WTC11 (cell line): ENCODE measurements around the gene OR2F1.

Source experiments
- NFE2L1 ChIP-seq: sonication (generic); formaldehyde crosslinking; IDR thresholded peaks from 2 replicates; pipeline ENCODE4 v1.8.1; 2023; ENCODE audit warnings: missing genetic modification reagents
- NR3C1 ChIP-seq: sonication (generic); formaldehyde crosslinking; conservative IDR thresholded peaks from 2 replicates; pipeline ENCODE4 v1.8.1; 2023; ENCODE audit warnings: low read depth, mild to moderate bottlenecking, missing genetic modification reagents
- SP1 ChIP-seq: sonication (generic); formaldehyde crosslinking; conservative IDR thresholded peaks from 2 replicates; pipeline ENCODE4 v1.8.1; 2022; ENCODE audit warnings: missing genetic modification reagents
- TF ChIP-seq, protein P1 (sequence below): fragments of 250-450 bp; sonication (Bioruptor Pico); IDR thresholded peaks from 2 replicates; pipeline ENCODE4 v1.9.0; 2021; ENCODE audit warnings: mild to moderate bottlenecking, borderline replicate concordance

DNA sequence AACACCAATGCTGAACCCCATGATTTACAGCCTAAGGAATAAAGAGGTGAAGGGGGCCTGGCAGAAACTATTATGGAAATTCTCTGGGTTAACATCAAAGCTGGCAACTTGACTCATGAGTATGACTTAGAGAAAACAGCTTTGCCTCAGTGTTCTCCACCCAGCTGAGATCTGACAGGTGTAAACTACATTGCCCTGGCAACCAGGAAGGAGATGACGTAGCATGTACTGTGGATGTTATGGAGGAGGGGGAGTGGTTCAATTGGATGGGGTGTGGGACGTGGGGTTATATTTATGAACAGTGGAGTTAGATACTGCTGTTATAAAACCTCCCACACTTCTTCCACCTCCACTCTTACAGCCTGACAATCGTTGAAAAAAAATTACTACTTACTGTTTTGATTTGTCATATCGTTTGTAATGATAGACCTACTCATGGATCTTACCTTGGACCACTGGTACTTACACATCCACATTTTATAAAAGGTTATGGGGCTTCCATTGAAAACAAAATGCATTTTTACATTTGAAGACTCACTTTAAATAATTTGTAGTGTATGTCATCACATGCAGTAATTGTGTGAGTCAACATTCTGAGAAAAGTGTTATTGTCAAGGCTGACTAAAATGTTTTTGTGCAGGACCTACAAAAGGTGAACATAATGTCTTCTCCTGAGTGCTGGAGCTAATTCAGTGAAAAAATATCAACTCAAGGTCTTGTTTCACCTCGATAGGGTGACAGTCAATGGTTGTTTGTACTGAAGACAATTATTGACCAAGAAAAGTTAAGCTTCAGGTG lies 6.4 kb downstream of the OR2F1 start:
- TF ChIP-seq NR3C1 (CRISPR knock-in tag) (no peak), NFE2L1 (CRISPR knock-in tag) (no peak), SP1 (CRISPR knock-in tag) (no peak)
- TF ChIP-seq, protein P1, sequence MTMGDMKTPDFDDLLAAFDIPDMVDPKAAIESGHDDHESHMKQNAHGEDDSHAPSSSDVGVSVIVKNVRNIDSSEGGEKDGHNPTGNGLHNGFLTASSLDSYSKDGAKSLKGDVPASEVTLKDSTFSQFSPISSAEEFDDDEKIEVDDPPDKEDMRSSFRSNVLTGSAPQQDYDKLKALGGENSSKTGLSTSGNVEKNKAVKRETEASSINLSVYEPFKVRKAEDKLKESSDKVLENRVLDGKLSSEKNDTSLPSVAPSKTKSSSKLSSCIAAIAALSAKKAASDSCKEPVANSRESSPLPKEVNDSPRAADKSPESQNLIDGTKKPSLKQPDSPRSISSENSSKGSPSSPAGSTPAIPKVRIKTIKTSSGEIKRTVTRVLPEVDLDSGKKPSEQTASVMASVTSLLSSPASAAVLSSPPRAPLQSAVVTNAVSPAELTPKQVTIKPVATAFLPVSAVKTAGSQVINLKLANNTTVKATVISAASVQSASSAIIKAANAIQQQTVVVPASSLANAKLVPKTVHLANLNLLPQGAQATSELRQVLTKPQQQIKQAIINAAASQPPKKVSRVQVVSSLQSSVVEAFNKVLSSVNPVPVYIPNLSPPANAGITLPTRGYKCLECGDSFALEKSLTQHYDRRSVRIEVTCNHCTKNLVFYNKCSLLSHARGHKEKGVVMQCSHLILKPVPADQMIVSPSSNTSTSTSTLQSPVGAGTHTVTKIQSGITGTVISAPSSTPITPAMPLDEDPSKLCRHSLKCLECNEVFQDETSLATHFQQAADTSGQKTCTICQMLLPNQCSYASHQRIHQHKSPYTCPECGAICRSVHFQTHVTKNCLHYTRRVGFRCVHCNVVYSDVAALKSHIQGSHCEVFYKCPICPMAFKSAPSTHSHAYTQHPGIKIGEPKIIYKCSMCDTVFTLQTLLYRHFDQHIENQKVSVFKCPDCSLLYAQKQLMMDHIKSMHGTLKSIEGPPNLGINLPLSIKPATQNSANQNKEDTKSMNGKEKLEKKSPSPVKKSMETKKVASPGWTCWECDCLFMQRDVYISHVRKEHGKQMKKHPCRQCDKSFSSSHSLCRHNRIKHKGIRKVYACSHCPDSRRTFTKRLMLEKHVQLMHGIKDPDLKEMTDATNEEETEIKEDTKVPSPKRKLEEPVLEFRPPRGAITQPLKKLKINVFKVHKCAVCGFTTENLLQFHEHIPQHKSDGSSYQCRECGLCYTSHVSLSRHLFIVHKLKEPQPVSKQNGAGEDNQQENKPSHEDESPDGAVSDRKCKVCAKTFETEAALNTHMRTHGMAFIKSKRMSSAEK, result no peak
